H1 (cell line): ENCODE results near the gene ADGRL3. TPM values are rescaled to one million over a fixed set of nuclear protein-coding genes. Genes with fewer than 3 reads are reported as not detected.

Experiments
- CTCF ChIA-PET: fragments of 300-600 bp; sonication (Branson Sonifier 250); formaldehyde crosslinking; loops from one replicate; lab custom pipeline; 2021; ENCODE audit not compliant: partially characterized antibody; lab: Charles Lee
- POLR2A ChIA-PET: fragments of 300-600 bp; sonication (Branson Sonifier 250); formaldehyde crosslinking; loops from one replicate; lab custom pipeline; 2021; ENCODE audit warnings: inconsistent platforms; ENCODE audit not compliant: partially characterized antibody; lab: Charles Lee
- DNase-seq, 2 experiments: peaks; one replicate each; pipeline versions ENCODE4 v3.0.0 to v3.0.0-alpha.2; 2010 to 2022; ENCODE audit warnings: low spot score in 2 of 2, low read depth in 1 of 2, mixed read lengths in 1 of 2
- FAIRE-seq: peaks from 2 replicates; lab custom pipeline; 2011; peaks lifted over from hg19 to GRCh38; lab: Jason Lieb, UNC
- H2AFZ ChIP-seq: 2 replicates; pipeline ENCODE4 v1.8.1; 2012; ENCODE audit warnings: low read length, inconsistent platforms
- H2AK5ac ChIP-seq: 2 replicates; pipeline ENCODE4 v1.6.1; 2013; ENCODE audit warnings: low read depth, low read length
- H2BK120ac ChIP-seq: replicated peaks from 2 replicates; pipeline ENCODE3; 2013; ENCODE audit warnings: low read depth, low read length, inconsistent platforms
- H2BK12ac ChIP-seq: 2 replicates; pipeline ENCODE4 v1.6.1; 2013; ENCODE audit warnings: low read depth, low read length
- H2BK15ac ChIP-seq: 2 replicates; pipeline ENCODE4 v1.6.1; 2013; ENCODE audit warnings: low read length
- H2BK20ac ChIP-seq: 2 replicates; pipeline ENCODE4 v1.6.1; 2013; ENCODE audit warnings: low read length
- H2BK5ac ChIP-seq: 2 replicates; pipeline ENCODE4 v1.6.1; 2013; ENCODE audit warnings: low read depth, low read length
- H3K14ac ChIP-seq: 2 replicates; pipeline ENCODE4 v1.6.1; 2013; ENCODE audit warnings: inconsistent platforms; ENCODE audit not compliant: insufficient read length
- H3K18ac ChIP-seq: 2 replicates; pipeline ENCODE4 v1.6.1; 2013; ENCODE audit warnings: low read length; ENCODE audit errors: extremely low read depth
- H3K23ac ChIP-seq: 2 replicates; pipeline ENCODE4 v1.6.1; 2013; ENCODE audit warnings: inconsistent platforms; ENCODE audit not compliant: insufficient read length
- H3K23me2 ChIP-seq: 2 replicates; pipeline ENCODE4 v1.6.1; 2013; ENCODE audit warnings: low read depth, low read length
- H3K27ac ChIP-seq: 2 replicates; pipeline ENCODE4 v1.6.1; 2011; ENCODE audit warnings: low read depth, low read length, inconsistent platforms
- H3K27me3 ChIP-seq, 4 experiments: replicated peaks in 1 of 4; 1 replicate in 1 of 4; 2 replicates in 3 of 4; pipeline versions ENCODE4 v1.6.1 to v1.8.1; 2011 to 2013; ENCODE audit warnings: low read length in 3 of 4, mild to moderate bottlenecking in 3 of 4, inconsistent platforms in 2 of 4, mixed read lengths in 2 of 4, moderate library complexity in 1 of 4; ENCODE audit not compliant: control insufficient read depth in 3 of 4, insufficient read depth in 3 of 4; ENCODE audit errors: extremely low read depth in 1 of 4
- H3K36me3 ChIP-seq, 4 experiments: 2 replicates each; pipeline versions ENCODE4 v1.6.1 to v1.8.1; 2011 to 2013; ENCODE audit warnings: mild to moderate bottlenecking in 4 of 4, low read length in 3 of 4, moderate library complexity in 2 of 4, control low read depth in 1 of 4, inconsistent platforms in 1 of 4; ENCODE audit not compliant: insufficient read depth in 4 of 4, control insufficient read depth in 2 of 4
- H3K4ac ChIP-seq: replicated peaks from 2 replicates; pipeline ENCODE3; 2013; ENCODE audit warnings: low read length, low read depth, mixed read lengths, inconsistent platforms; ENCODE audit not compliant: insufficient read length
- H3K4me1 ChIP-seq, 4 experiments: replicated peaks in 1 of 4; 1 replicate in 1 of 4; 2 replicates in 3 of 4; pipeline versions ENCODE4 v1.6.1 to v1.8.1; 2011 to 2013; ENCODE audit warnings: low read length in 3 of 4, inconsistent platforms in 2 of 4, mixed read lengths in 1 of 4; ENCODE audit not compliant: insufficient read depth in 4 of 4, control insufficient read depth in 3 of 4
- H3K4me2 ChIP-seq, 2 experiments: 2 replicates each; pipeline versions ENCODE4 v1.6.1 to v1.8.1; 2011 to 2013; ENCODE audit warnings: low read depth in 2 of 2, low read length in 2 of 2, control low read depth in 1 of 2, inconsistent platforms in 1 of 2, mild to moderate bottlenecking in 1 of 2; ENCODE audit not compliant: insufficient read depth in 1 of 2
- H3K4me3 ChIP-seq, 4 experiments: fragments of 200-600, 300-600 bp in 1 of 4; sonication (generic), shearing (Covaris generic), sonication (Bioruptor Twin) in 1 of 4; 2 replicates each; pipeline versions ENCODE4 v1.5.1 to v1.8.1; 2011 to 2016; ENCODE audit warnings: low read length in 4 of 4, low read depth in 3 of 4, control low read depth in 2 of 4, inconsistent platforms in 2 of 4, mild to moderate bottlenecking in 2 of 4, mixed read lengths in 1 of 4, moderate library complexity in 1 of 4; ENCODE audit not compliant: insufficient read depth in 2 of 4; ENCODE audit errors: extremely low read depth in 1 of 4
- H3K56ac ChIP-seq: replicated peaks from 2 replicates; pipeline ENCODE3; 2013; ENCODE audit warnings: low read depth, mild to moderate bottlenecking, mixed read lengths, low read length, inconsistent platforms; ENCODE audit not compliant: insufficient read length
- H3K79me1 ChIP-seq: 2 replicates; pipeline ENCODE4 v1.6.1; 2013; ENCODE audit warnings: low read depth, low read length, control low read depth
- H3K79me2 ChIP-seq, 2 experiments: 2 replicates each; pipeline versions ENCODE4 v1.6.1 to v1.8.1; 2012 to 2013; ENCODE audit warnings: low read length in 2 of 2, mild to moderate bottlenecking in 2 of 2, inconsistent platforms in 1 of 2; ENCODE audit not compliant: insufficient read depth in 2 of 2, control insufficient read depth in 1 of 2
- H3K9ac ChIP-seq, 4 experiments: replicated peaks in 1 of 4; 1 replicate in 1 of 4; 2 replicates in 3 of 4; pipeline versions ENCODE4 v1.6.1 to v1.8.1; 2011 to 2013; ENCODE audit warnings: low read depth in 3 of 4, low read length in 3 of 4, control low read depth in 2 of 4, mild to moderate bottlenecking in 2 of 4, moderate library complexity in 2 of 4, inconsistent platforms in 1 of 4; ENCODE audit errors: extremely low read depth in 1 of 4
- H3K9me3 ChIP-seq, 2 experiments: 2 replicates each; pipeline versions ENCODE4 v1.6.1 to v1.8.1; 2012 to 2013; ENCODE audit warnings: mild to moderate bottlenecking in 2 of 2, moderate library complexity in 2 of 2, control low read depth in 1 of 2, inconsistent platforms in 1 of 2, low read depth in 1 of 2, low read length in 1 of 2, mixed read lengths in 1 of 2; ENCODE audit not compliant: insufficient read depth in 2 of 2
- H4K20me1 ChIP-seq, 2 experiments: replicated peaks in 1 of 2; 2 replicates each; pipeline versions ENCODE3 to v1.8.1; 2011 to 2013; ENCODE audit warnings: inconsistent platforms in 2 of 2, low read length in 2 of 2, mild to moderate bottlenecking in 1 of 2; ENCODE audit not compliant: insufficient read depth in 2 of 2, control insufficient read depth in 1 of 2
- H4K5ac ChIP-seq: 2 replicates; pipeline ENCODE4 v1.6.1; 2013; ENCODE audit warnings: low read length, low read depth, mixed read lengths, inconsistent platforms; ENCODE audit not compliant: insufficient read length
- H4K8ac ChIP-seq: 2 replicates; pipeline ENCODE4 v1.8.0; 2013; ENCODE audit warnings: mild to moderate bottlenecking, moderate library complexity, low read length, inconsistent platforms; ENCODE audit not compliant: insufficient read depth; ENCODE audit errors: extremely low read depth
- H4K91ac ChIP-seq: replicated peaks from 2 replicates; pipeline ENCODE3; 2013; ENCODE audit warnings: low read length, mixed read lengths, inconsistent platforms; ENCODE audit not compliant: insufficient read length
- PHF8 ChIP-seq: fragments of 200-600 bp; sonication (generic); conservative IDR thresholded peaks from 2 replicates; pipeline ENCODE4 v1.7.1; 2012; ENCODE audit warnings: low read depth, mild to moderate bottlenecking, inconsistent platforms, low read length, moderate library complexity
- WGBS, 2 experiments: shearing (Covaris generic) in 1 of 2; methylation state at CpG; one replicate each; pipeline versions ENCODE4 v1.1.6 to v1.1.7; 2013 to 2015; ENCODE audit warnings: low lambda C conversion rate in 2 of 2, mixed read lengths in 2 of 2, inconsistent platforms in 1 of 2, low coverage in 1 of 2, missing lambda C conversion rate in 1 of 2; ENCODE audit not compliant: insufficient replicate concordance in 2 of 2, insufficient coverage in 1 of 2, insufficient read length in 1 of 2; ENCODE audit errors: extremely low coverage in 1 of 2, missing lambda C conversion rate in 1 of 2; 5-methylcytosine and 5-hydroxymethylcytosine counted together
- polyA plus RNA-seq, 7 experiments: library from polyadenylated mRNA; depleted of rRNA in 3 of 7; stranded (reverse) in 5 of 7; unstranded in 2 of 7; fragments of >200 nt in 5 of 7; fragments of 200-250 nt in 2 of 7; gene quantifications; 1 replicate in 5 of 7; 2 replicates in 1 of 7; 4 replicates in 1 of 7; pipeline versions ENCODE4 v1.2.1 to v1.2.3, GENCODE V29; 2011 to 2013; ENCODE audit warnings: missing spikeins in 2 of 7, mixed read lengths in 2 of 7
- total RNA-seq: library from RNA; stranded (reverse); fragmentation: NEBNext Ultra II Directional; extraction: Animal tissue kit (Norgen Biotek cat#: 25700); gene quantifications from 2 replicates; pipeline ENCODE4 v1.2.1, GENCODE V29; 2021

Gene ADGRL3
- total and polyA plus RNA-seq, 2 of the 8 experiments (the other 6 are each of a cell fraction or from before 2014, with no cell fraction given): 6.6 to 13.0 TPM

GRCh38 chr4:61505773-61506685 lies 305.9 kb downstream of the ADGRL3 start:
- Histone ChIP-seq H2BK5ac (no peak overlapping the region), H3K4me1 (no peaks in the 10 kb centered on the region), H2BK120ac (no peak overlapping the region), H3K9me3 (no peaks in the 10 kb centered on the region; a peak in 1 of 4 replicates), H3K4ac (no peak overlapping the region), H3K27ac (no peak overlapping the region), H3K23ac (no peak overlapping the region), H2AK5ac (no peak overlapping the region), H2BK12ac (no peak overlapping the region), H3K9ac (no peak overlapping the region), H3K36me3 (no peaks in the 10 kb centered on the region), H3K56ac (no peak overlapping the region), H4K8ac (no peak overlapping the region), H3K4me3 (no peak overlapping the region), H2AFZ (no peak overlapping the region), H3K4me2 (no peak overlapping the region)
- WGBS, 2 experiments: 79% methylated on average over 2 of the region's 2 CpGs; no CpG with 5 or more reads in 1 of the 2 experiments
- no peak for DNase-seq
- CTCF ChIA-PET: interaction anchor here (1.2 kb wide), 1 partner anchor 24 kb away, joined by 3 read pairs; no protein-coding TSS in a partner anchor
- no peak for TF ChIP-seq PHF8
- TF ChIP-seq, all 59 proteins: peak for 0
- no peak overlapping the region for H4K91ac ChIP-seq
- H3K27me3 ChIP-seq: no peaks in the 10 kb centered on the region
- no peak overlapping the region for H2BK15ac ChIP-seq
- POLR2A ChIA-PET: no interaction called here
- no peak overlapping the region for H3K18ac ChIP-seq
- no peak for FAIRE-seq
- H2BK20ac ChIP-seq: no peak overlapping the region
- H4K20me1 ChIP-seq: no peaks in the 10 kb centered on the region
- no peak overlapping the region for H4K5ac ChIP-seq
- no peaks in the 10 kb centered on the region for H3K79me1 ChIP-seq
- H3K14ac ChIP-seq: no peak overlapping the region
- no peaks in the 10 kb centered on the region for H3K79me2 ChIP-seq
- H3K23me2 ChIP-seq: no peaks in the 10 kb centered on the region
